BJ (cell line): ENCODE measurements around the gene ANO6. TPM values are rescaled to one million over a fixed set of nuclear protein-coding genes. Genes with fewer than 3 reads are reported as not detected.

Experiments used
- CTCF ChIA-PET: fragments of 350-600 bp; formaldehyde crosslinking; extraction: SDS; loops from one replicate; lab custom pipeline; 2021; ENCODE audit warnings: antibody characterized with exemption, inconsistent platforms; lab: Yijun Ruan, JAX
- POLR2A ChIA-PET: fragments of 300-600 bp; sonication (Branson Sonifier 250); formaldehyde crosslinking; extraction: SDS; loops from one replicate; lab custom pipeline; 2021; ENCODE audit warnings: antibody characterized with exemption; lab: Charles Lee
- DNase-seq: peaks from one replicate; pipeline ENCODE4 v3.0.0-alpha.2; 2011; ENCODE audit warnings: low read depth
- H3K27me3 ChIP-seq: 2 replicates; pipeline ENCODE4 v1.6.0; 2011; ENCODE audit warnings: low read length; ENCODE audit not compliant: control insufficient read depth, insufficient read depth
- H3K36me3 ChIP-seq: 2 replicates; pipeline ENCODE4 v1.5.1; 2011; ENCODE audit warnings: low read length; ENCODE audit not compliant: control insufficient read depth, insufficient read depth
- H3K4me3 ChIP-seq: 2 replicates; pipeline ENCODE4 v1.5.1; 2011; ENCODE audit warnings: low read depth, mild to moderate bottlenecking, control low read depth, low read length
- CTCF ChIP-seq: IDR thresholded peaks from 2 replicates; pipeline ENCODE4 v1.5.1; 2011; ENCODE audit warnings: low read depth, mild to moderate bottlenecking, control low read depth, inconsistent platforms, low read length, moderate library complexity; ENCODE audit not compliant: insufficient read depth
- polyA plus RNA-seq: library from polyadenylated mRNA; depleted of rRNA; stranded (reverse); fragments of >200 nt; gene quantifications from 2 replicates; pipeline ENCODE4 v1.2.3, GENCODE V29; 2011

Gene ANO6
- polyA plus RNA-seq, 1 experiment = 45.8 TPM

- ChIA-PET CTCF (interaction anchor here (1.3 kb wide), 1 partner anchor 38 kb away, joined by 3 read pairs; no protein-coding TSS in a partner anchor), POLR2A (no interaction called here)
- no peaks in the 10 kb centered on the region; the same call in 1 of the 2 replicates for H3K36me3 ChIP-seq
- no peak overlapping the region for H3K4me3 ChIP-seq
- H3K27me3 ChIP-seq = no peaks in the 10 kb centered on the region
- peak; percentile 69 for DNase-seq
- no peak for TF ChIP-seq CTCF
Measured at GRCh38 chr12:45231515-45232145, 15.7 kb downstream of the ANO6 start.

GRCh38 chr12:45232146-45232755, 16.4 kb downstream of the ANO6 start:
- CTCF ChIA-PET = interaction anchor here (1.0 to 1.3 kb wide), 3 partner anchors 37 to 156 kb away, joined by 3 to 4 read pairs (median 3); no protein-coding TSS in a partner anchor
- no peaks in the 10 kb centered on the region; the same call in 1 of the 2 replicates for H3K36me3 ChIP-seq
- no peak for TF ChIP-seq CTCF
- H3K27me3 ChIP-seq = no peaks in the 10 kb centered on the region
- no peak for DNase-seq
- H3K4me3 ChIP-seq = no peak overlapping the region
- POLR2A ChIA-PET = no interaction called here

- ChIA-PET CTCF (interaction anchor here (1.0 to 1.3 kb wide), 4 partner anchors 36 to 495 kb away, joined by 3 to 4 read pairs (median 4); no protein-coding TSS in a partner anchor), POLR2A (no interaction called here)
- H3K4me3 ChIP-seq = no peak overlapping the region
- peak; percentile 83 for DNase-seq
- H3K27me3 ChIP-seq = no peaks in the 10 kb centered on the region
- H3K36me3 ChIP-seq = no peaks in the 10 kb centered on the region; the same call in 1 of the 2 replicates
- TF ChIP-seq CTCF = no peak
Measured at GRCh38 chr12:45232756-45233372, 17.0 kb downstream of the ANO6 start.

GRCh38 chr12:45234139-45234865, 18.4 kb downstream of the ANO6 start:
- POLR2A ChIA-PET = interaction anchor here (0.5 to 0.6 kb wide), 2 partner anchors 135 to 1428 kb away, joined by 3 to 10 read pairs; partner anchors contain the start of gene TWF1
- H3K27me3 ChIP-seq = no peaks in the 10 kb centered on the region
- peak; percentile 95 for DNase-seq
- H3K4me3 ChIP-seq = no peak overlapping the region
- no peaks in the 10 kb centered on the region for H3K36me3 ChIP-seq
- no peak for TF ChIP-seq CTCF
- CTCF ChIA-PET = interaction anchor here (0.6 to 2.2 kb wide), 5 partner anchors 21 to 1886 kb away, joined by 4 to 7 read pairs (median 4); no protein-coding TSS in a partner anchor
